HCT116 (cell line): ENCODE measurements around the gene SLC22A12. TPM values are rescaled to one million over a fixed set of nuclear protein-coding genes. Genes with fewer than 3 reads are reported as not detected.

ENCODE experiments used
- ATAC-seq: fragments of 200-7000 bp; cut with Tn5 transposase; 2 replicates; pipeline ENCODE4 v1.9.1; 2020; ENCODE audit warnings: mild to moderate bottlenecking, moderate library complexity
- BruUV-seq: library from RNA; stranded (reverse); fragments of 400-500 nt; replicated peaks from 2 replicates; lab custom pipeline; 2021; lab: Mats Ljungman, UMichigan
- CTCF ChIA-PET: fragments of 300-600 bp; sonication (Branson Sonifier 250); formaldehyde crosslinking; loops from one replicate; lab custom pipeline; 2021; ENCODE audit warnings: antibody characterized with exemption; lab: Charles Lee
- POLR2A ChIA-PET: fragments of 300-600, 350-600 bp; sonication (Branson Sonifier 250); formaldehyde crosslinking; loops from one replicate; lab custom pipeline; 2021; ENCODE audit warnings: antibody characterized with exemption; lab: Charles Lee
- RAD21 ChIA-PET, 2 experiments: fragments of 300-600 bp; sonication (Branson Sonifier 250); formaldehyde crosslinking; loops; one replicate each; lab custom pipeline; 2023; ENCODE audit warnings: low total read pairs in 2 of 2; ENCODE audit not compliant: uncharacterized antibody in 2 of 2, unreplicated experiment in 2 of 2, low non-redundant PET in 1 of 2; lab: Charles Lee
- DNase-seq: peaks from one replicate; pipeline ENCODE4 v3.0.0-alpha.2; 2010; ENCODE audit warnings: low read depth, low spot score
- H2AFZ ChIP-seq: fragments of 200-600 bp; shearing (Covaris generic), sonication (generic); 2 replicates; pipeline ENCODE4 v1.6.1; 2017; ENCODE audit warnings: low read depth, mixed run types, mixed read lengths, antibody characterized with exemption, low read length; ENCODE audit not compliant: poor library complexity, severe bottlenecking
- H3K27ac ChIP-seq: 2 replicates; pipeline ENCODE4 v1.5.1; 2012; ENCODE audit warnings: low read depth, low read length
- H3K27me3 ChIP-seq: fragments of 200-600 bp; sonication (generic); 2 replicates; pipeline ENCODE4 v1.6.1; 2016; ENCODE audit warnings: mixed run types, low read length, mixed read lengths; ENCODE audit not compliant: insufficient read depth
- H3K36me3 ChIP-seq, 2 experiments: fragments of 200-500 bp in 1 of 2; fragments of 200-600 bp in 1 of 2; sonication (Bioruptor generic) in 1 of 2; sonication (generic) in 1 of 2; 2 replicates each; pipeline versions ENCODE4 v1.5.1 to v1.6.1; 2014 to 2016; ENCODE audit warnings: low read length in 2 of 2, inconsistent platforms in 1 of 2, mixed read lengths in 1 of 2, mixed run types in 1 of 2; ENCODE audit not compliant: insufficient read depth in 2 of 2, control insufficient read depth in 1 of 2
- H3K4me1 ChIP-seq, 2 experiments: fragments of 200-600 bp in 1 of 2; sonication (generic) in 1 of 2; 2 replicates each; pipeline versions ENCODE4 v1.5.1 to v1.6.1; 2012 to 2017; ENCODE audit warnings: low read length in 2 of 2, inconsistent platforms in 1 of 2, mild to moderate bottlenecking in 1 of 2, mixed read lengths in 1 of 2, mixed run types in 1 of 2, moderate library complexity in 1 of 2; ENCODE audit not compliant: insufficient read depth in 2 of 2, control insufficient read depth in 1 of 2
- H3K4me2 ChIP-seq: fragments of 200-600 bp; sonication (generic); 2 replicates; pipeline ENCODE4 v1.6.1; 2017; ENCODE audit warnings: mixed run types, low read length, mixed read lengths
- H3K4me3 ChIP-seq, 2 experiments: fragments of 200-600 bp in 1 of 2; sonication (generic) in 1 of 2; replicated peaks in 1 of 2; 2 replicates each; pipeline ENCODE4 v1.5.1; 2011 to 2016; ENCODE audit warnings: low read length in 2 of 2, control low read depth in 1 of 2, low read depth in 1 of 2, mild to moderate bottlenecking in 1 of 2, mixed read lengths in 1 of 2, mixed run types in 1 of 2
- H3K79me2 ChIP-seq: fragments of 200-600 bp; sonication (generic); 2 replicates; pipeline ENCODE4 v1.6.1; 2017; ENCODE audit warnings: mild to moderate bottlenecking, mixed run types, low read length, moderate library complexity, mixed read lengths; ENCODE audit not compliant: insufficient read depth
- H3K9ac ChIP-seq: fragments of 200-600 bp; sonication (generic); 2 replicates; pipeline ENCODE4 v1.6.1; 2016; ENCODE audit warnings: low read length, mixed read lengths
- H3K9me2 ChIP-seq: fragments of 200-600 bp; sonication (generic), shearing (Covaris generic); 2 replicates; pipeline ENCODE4 v1.6.1; 2017; ENCODE audit warnings: mixed run types, mild to moderate bottlenecking, moderate library complexity; ENCODE audit not compliant: insufficient read depth
- H3K9me3 ChIP-seq, 2 experiments: fragments of 200-500 bp in 1 of 2; fragments of 200-600 bp in 1 of 2; sonication (Bioruptor generic) in 1 of 2; sonication (generic) in 1 of 2; 2 replicates each; pipeline ENCODE4 v1.6.1; 2014 to 2017; ENCODE audit warnings: low read length in 2 of 2, mixed read lengths in 2 of 2, inconsistent platforms in 1 of 2, low read depth in 1 of 2, mild to moderate bottlenecking in 1 of 2, mixed run types in 1 of 2, moderate library complexity in 1 of 2; ENCODE audit not compliant: control insufficient read depth in 1 of 2, insufficient read depth in 1 of 2
- H4K20me1 ChIP-seq: fragments of 200-600 bp; sonication (generic), shearing (Covaris generic); 2 replicates; pipeline ENCODE4 v1.6.1; 2017; ENCODE audit warnings: mixed run types, mild to moderate bottlenecking, moderate library complexity; ENCODE audit not compliant: insufficient read depth
- EZH2 ChIP-seq: fragments of 200-600 bp; sonication (generic); IDR thresholded peaks from 2 replicates; pipeline ENCODE4 v1.6.1; 2017; ENCODE audit warnings: antibody characterized with exemption, mixed run types
- POLR2A ChIP-seq: IDR thresholded peaks from 2 replicates; pipeline ENCODE4 v1.7.0; 2011; ENCODE audit warnings: borderline replicate concordance; ENCODE audit not compliant: insufficient read depth, insufficient read length; ENCODE audit errors: extremely low read depth
- ZFX ChIP-seq: fragments of 450-650 bp; IDR thresholded peaks from 2 replicates; pipeline ENCODE4 v1.6.1; 2017
- intact Hi-C: fragments of 100-400 bp; cut with micrococcal nuclease; formaldehyde crosslinking; loops from 2 replicates; pipeline ENCODE4 v1.10.0; 2022
- total RNA-seq: library from RNA; stranded (reverse); gene quantifications from one replicate; pipeline ENCODE4 v1.2.1, GENCODE V29; 2021; ENCODE audit not compliant: unreplicated experiment
- TF ChIP-seq, protein P1 (sequence below): IDR thresholded peaks from 2 replicates; pipeline ENCODE4 v1.6.1; 2012; ENCODE audit warnings: low read depth

SLC22A12 gene
- total RNA-seq, 1 experiment from 2014 or later: not detected

DNA sequence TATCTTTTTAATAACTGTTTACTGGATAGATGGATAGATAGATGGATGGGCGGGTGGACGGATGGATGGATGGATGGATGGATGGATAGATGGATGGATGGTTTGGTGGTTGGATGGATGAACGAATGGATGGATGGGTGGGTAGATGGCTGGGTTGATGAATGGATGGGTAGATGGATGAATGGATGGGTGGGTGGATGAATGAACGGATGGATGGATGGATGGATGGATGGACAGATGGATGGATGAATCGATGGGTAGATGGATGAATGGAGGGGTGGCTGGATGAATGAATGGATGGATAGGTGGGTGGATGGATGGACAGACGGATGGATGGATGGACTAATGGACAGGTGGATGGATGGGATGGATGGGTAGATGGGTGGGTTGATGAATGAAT, 13.8 kb upstream of the SLC22A12 start:
- Histone ChIP-seq H3K9ac (no peak overlapping the region), H3K4me3 (no peak overlapping the region), H3K4me2 (no peak overlapping the region), H3K9me3 (no peaks in the 10 kb centered on the region), H3K79me2 (no peaks in the 10 kb centered on the region), H3K9me2 (no peaks in the 10 kb centered on the region), H3K36me3 (no peaks in the 10 kb centered on the region), H3K4me1 (no peaks in the 10 kb centered on the region), H3K27ac (no peak overlapping the region), H4K20me1 (no peaks in the 10 kb centered on the region), H2AFZ (no peak overlapping the region)
- ChIA-PET RAD21 (no interaction called here), CTCF (no interaction called here), POLR2A (no interaction called here)
- no TSS peak for BruUV-seq
- DNase-seq (no peak), ATAC-seq (no peak)
- intact Hi-C loops: no loop called here
- TF ChIP-seq, protein P1, sequence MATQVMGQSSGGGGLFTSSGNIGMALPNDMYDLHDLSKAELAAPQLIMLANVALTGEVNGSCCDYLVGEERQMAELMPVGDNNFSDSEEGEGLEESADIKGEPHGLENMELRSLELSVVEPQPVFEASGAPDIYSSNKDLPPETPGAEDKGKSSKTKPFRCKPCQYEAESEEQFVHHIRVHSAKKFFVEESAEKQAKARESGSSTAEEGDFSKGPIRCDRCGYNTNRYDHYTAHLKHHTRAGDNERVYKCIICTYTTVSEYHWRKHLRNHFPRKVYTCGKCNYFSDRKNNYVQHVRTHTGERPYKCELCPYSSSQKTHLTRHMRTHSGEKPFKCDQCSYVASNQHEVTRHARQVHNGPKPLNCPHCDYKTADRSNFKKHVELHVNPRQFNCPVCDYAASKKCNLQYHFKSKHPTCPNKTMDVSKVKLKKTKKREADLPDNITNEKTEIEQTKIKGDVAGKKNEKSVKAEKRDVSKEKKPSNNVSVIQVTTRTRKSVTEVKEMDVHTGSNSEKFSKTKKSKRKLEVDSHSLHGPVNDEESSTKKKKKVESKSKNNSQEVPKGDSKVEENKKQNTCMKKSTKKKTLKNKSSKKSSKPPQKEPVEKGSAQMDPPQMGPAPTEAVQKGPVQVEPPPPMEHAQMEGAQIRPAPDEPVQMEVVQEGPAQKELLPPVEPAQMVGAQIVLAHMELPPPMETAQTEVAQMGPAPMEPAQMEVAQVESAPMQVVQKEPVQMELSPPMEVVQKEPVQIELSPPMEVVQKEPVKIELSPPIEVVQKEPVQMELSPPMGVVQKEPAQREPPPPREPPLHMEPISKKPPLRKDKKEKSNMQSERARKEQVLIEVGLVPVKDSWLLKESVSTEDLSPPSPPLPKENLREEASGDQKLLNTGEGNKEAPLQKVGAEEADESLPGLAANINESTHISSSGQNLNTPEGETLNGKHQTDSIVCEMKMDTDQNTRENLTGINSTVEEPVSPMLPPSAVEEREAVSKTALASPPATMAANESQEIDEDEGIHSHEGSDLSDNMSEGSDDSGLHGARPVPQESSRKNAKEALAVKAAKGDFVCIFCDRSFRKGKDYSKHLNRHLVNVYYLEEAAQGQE: no peak
- TF ChIP-seq, all 23 proteins: peak for 0
- no peaks in the 10 kb centered on the region for H3K27me3 ChIP-seq

DNA sequence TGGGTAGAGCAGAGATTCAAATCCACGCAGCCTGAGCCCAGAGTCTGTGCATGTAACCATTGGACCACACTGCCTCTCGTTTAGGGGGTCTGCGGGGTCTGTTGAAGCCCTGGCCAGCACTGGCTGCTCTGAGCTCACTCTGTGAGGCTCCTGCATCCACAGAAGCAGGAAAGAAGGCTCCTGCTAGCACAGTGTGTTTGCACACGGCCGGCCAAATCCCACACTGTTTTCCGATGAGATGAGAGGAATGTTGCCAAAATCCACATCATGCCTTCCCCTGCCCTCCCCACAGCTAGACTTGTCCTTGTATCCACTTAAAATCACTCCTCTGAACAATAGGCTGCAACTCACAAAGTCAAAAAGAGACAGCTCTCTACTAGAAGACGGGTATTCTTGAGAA, 10.6 kb upstream of the SLC22A12 start:
- ChIA-PET CTCF (no interaction called here), RAD21 (no interaction called here), POLR2A (no interaction called here)
- no peak overlapping the region for H3K4me3 ChIP-seq
- no peaks in the 10 kb centered on the region for H3K79me2 ChIP-seq
- no peak overlapping the region for H2AFZ ChIP-seq
- no peaks in the 10 kb centered on the region for H4K20me1 ChIP-seq
- no peak for ATAC-seq
- DNase-seq: no peak
- H3K9ac ChIP-seq: no peak overlapping the region
- no peaks in the 10 kb centered on the region for H3K27me3 ChIP-seq
- H3K4me1 ChIP-seq: peaks cover 0 to 10% of the 10 kb centered on the region in 2 experiments; a peak in 1 of 4 replicates
- no peaks in the 10 kb centered on the region for H3K9me2 ChIP-seq
- H3K9me3 ChIP-seq: no peaks in the 10 kb centered on the region
- intact Hi-C loops: no loop called here
- no peak overlapping the region for H3K27ac ChIP-seq
- no peak overlapping the region for H3K4me2 ChIP-seq
- TF ChIP-seq EZH2: no peak
- no peak for TF ChIP-seq POLR2A
- TF ChIP-seq ZFX: no peak
- no peaks in the 10 kb centered on the region for H3K36me3 ChIP-seq
- BruUV-seq: no TSS peak
